ENCODE results near the gene ATL1.

The ATL1 gene

DNA sequence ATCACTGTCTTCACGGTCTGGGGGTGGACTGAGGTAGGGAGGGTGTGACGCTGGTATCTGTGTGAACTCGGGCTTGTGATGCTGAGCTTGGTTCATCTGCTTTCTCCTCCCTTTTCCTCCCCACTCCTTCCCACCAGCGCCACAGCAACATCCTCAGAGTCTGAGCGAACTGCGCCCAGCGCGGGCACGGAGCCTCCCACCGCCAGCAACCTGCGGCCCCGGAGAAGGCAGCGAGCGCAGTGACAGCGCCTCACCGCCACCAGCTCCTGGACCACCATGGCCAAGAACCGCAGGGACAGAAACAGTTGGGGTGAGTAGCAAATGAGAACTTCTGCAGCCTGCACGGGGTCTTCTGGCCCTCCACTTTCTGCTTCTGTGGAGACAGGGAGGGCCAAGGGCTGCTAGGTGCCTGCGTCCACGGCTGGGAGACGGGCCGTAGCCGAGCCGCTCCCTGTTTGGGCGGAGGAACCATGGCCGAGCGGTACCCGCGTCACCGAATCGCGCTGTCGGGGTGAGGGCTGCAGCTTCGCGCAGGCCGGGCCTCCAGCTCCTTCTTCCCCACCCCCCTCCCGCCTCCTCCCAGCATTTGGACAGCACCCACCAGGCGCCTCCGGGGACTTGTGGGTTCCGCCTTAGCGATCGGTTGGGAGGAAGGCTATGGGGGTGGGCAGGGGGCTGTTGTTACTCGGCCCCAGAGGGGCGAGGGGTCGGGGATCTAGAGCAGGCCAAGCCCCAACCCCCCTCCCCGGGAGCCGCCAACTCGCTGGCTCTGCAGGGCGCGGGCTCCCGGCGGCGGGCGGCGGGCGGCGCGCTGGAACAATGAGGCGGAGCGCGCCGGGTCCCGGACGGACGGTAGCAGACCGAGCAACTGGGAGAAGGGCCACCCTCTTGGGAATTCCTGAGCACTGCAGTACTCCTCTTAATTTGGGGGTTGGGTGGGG lies at the start of gene ATL1:
TSS of gene ATL1 (plus strand) at position 156 of the 941 bp plus-strand sequence. CDS start at position 277, 121 bp downstream.
- no peak for FAIRE-seq

DNA sequence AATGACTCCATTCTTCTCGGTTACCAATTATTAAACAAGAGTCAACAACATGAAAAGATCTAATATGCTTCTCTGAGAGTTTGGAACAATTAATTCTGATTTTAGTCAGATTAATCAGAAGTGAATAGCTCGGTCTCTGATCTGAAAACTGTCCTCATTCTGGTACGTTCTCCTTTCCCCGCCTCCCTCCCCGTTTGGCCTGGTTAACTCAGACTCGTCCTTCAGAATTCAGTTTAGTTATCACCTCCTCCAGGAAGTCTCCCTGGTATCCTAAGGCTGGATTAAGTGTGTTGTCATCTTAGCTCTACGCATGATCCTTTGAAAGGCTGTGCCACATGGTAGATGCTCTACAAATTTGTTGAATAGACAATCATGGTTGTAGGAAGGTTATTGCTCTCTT lies 49.8 kb upstream of the ATL1 start:
- FAIRE-seq: no peak

DNA sequence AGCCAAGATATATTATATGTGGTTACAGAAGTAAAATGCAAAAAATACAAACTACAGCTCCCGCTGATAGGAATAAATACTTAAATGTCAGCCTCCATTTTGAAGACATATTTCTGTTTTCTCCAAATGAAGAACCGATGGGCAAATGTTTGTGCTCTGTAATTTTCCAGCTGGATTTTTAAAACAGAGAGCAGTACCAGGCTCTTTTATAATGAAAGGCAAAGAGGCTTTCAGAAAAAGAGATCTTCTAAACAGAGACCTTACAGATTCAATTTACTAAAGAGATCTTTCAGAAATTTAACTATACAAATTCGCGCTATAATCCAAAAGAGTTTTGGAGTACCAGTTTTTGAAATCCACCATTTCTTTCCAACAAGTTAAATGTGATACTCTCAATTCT lies 47.5 kb upstream of the ATL1 start:
- no peak for FAIRE-seq

DNA sequence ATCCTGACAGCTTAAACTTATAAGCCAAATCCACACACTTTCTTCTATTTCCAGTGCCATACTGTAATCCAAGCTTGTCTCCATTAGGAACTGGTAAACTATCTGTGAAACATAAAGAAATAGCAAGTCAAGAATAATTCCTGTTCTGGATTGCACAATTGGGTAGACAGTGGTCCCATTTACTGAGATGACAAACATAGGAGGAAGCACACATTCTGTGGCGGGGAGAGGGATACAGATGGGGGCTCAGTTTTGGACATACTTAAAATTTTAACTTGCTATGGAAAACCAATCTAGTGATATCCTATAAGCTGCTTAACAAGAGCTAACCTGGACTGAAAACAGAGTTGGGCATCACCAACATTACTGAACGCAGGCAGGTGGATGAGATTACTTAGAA lies 43.9 kb upstream of the ATL1 start:
- FAIRE-seq: no peak

DNA sequence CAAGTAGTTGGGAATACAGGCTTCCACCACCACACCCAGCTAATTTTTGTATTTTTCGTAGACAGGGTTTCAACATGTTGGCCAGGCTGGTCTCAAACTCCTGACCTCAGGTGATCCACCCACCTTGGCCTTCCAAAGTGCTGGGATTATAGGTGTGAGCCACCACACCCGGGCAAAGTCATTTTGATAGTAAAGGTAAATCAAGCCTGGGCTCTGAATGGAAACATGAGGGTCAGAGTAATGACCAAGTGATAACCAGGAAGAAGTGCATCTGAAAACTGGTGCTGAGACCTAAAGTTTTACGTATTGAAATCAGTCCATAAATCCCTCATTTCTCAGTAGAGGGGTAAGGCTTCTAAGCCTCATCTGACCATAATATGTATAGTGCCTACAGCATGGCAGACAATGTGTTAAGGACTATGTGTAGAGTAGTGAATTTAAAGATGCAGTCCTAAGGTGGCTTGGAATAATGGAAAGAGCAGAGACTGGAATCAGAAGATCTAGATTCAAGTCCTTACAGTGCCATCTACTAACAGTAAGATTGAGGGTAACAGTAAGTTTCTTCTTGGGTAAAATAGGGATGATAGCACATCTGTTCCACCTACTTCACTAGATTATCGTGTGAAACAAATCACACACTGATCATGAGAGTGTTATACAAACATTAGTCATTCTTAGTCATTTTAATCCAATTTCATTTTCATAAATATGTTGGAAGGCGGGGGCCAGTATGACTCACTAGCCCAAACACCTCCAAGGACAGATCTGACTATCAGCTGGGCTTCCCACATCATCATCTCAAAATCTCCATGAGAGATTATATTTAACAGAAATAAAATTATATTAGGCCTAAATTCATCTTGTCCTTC lies 38.8 kb upstream of the ATL1 start:
- no peak for FAIRE-seq

DNA sequence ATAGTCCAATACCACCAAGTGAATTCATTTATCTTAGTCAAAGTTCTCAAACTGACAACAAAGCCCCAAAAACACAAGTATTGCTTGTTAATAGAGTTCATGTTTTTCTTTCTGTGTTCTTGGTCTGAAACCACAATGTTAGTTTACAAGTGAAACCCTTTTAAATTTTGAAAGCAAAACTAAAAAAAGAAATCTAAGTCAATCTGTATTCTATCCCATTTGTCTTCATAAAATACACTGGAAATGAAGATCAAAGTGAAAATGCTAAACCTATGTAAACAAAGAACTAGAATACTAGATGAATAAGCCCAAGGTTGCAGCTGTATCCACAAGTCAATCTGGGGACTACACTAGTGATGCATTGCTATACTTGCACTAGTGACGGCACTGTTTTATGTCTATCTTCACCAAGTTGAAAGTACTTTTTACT lies 38.0 kb upstream of the ATL1 start:
- FAIRE-seq: no peak

DNA sequence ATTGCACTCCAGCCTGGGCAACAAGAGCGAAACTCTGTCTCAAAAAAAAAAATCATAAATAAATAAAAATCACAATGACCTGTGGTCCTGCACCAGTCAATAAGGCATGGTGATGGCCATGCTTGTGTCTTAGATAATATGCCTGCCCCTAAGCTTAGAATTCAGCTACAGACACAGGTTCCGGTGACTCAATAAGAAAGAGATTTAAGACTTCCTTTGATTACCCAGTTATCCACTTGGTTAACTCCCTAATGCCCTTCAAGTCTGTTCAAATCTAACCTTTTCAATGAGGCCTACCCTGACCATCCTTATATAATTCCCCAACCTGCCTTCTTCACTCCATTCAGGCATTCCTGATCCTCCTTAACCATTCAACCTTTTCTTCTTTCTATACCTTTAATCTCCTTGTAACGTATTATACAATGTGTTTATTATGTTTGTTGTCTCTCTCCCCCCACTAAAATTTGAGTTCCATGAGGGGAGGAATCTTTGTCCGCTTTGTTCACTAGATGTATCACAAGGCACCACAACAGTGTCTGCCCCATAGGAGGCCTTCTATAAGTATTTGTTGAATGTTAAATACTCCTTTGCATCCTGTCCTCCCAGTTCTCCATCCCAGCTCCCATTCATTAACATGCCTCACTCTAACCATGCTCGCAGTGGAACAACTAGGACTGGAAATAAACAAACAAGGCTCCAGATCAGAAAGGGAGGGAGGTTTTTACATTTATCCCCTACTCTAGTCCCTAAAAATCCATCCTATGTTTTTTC lies 36.5 kb upstream of the ATL1 start:
- no peak for FAIRE-seq

DNA sequence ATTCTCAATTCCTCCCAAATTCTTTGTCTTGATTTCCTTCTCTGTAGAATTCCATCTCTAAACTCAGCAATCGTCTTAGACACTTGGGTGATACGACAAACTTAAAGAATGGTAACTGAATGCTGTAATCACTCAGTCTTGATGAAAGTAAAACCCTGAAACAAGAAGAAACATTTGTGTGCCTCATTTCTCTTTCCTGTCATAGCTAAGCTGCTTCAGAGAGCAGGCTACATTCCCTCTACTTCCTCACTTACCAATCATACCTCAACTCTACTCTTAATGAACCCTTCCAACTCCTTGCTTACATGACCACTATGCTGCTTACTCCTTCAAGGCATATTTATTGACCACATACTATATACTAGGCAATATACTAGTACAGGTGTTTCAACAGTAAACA lies 35.9 kb upstream of the ATL1 start:
- no peak for FAIRE-seq

DNA sequence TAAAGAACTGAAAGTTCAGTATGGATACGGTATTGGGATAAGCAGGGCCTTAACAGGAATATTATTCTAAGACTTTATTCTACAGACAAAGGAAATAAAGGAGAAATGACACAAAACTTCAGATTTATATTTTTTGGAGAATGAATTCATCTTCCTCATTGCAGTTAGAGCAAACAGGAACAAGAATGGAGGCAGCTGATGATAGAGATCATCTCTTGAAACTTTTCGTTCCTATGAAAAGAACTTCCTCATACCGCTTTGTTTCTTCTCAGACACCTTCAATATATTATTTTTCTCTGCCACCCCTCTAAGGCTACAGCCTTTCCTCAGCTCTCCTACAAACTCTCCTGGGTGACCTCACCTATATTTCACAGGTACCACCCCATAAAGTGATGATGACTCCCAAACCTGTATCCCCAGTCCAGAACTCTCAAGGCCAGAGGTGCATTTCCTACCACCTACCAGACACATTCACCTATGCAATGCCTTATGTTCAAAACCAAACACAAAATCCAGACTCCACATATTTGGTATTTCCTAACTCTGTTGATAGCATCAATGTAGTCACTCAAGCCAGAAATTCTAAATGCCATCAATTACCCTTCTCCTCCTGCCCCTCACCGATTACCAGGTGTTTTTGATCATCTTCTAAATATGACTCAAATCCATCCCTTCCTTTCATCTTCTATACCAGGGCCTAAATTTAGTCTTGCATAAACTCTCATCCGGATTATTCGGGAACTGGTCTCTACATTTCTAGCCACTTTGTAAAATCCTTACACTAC lies 35.0 kb upstream of the ATL1 start:
- FAIRE-seq: no peak

DNA sequence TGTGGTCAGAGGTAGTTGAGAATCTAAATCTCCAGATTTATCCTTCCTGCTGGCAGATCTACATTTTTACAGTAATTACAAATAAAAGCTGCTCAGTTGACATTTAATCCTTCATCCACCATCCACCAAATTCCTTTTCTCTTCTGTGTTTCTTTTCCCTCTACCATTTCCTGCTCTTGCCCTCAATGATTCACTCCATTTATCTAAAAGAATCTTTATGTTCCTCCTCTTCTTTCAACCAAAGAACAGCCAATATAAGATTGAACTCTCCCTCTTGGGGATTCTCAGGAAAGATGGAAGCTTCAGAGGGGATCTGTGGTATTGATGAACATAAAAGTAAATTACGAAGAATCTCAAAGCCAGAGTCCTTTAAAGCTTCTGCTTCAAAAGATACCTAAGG lies 31.9 kb upstream of the ATL1 start:
- FAIRE-seq: no peak

DNA sequence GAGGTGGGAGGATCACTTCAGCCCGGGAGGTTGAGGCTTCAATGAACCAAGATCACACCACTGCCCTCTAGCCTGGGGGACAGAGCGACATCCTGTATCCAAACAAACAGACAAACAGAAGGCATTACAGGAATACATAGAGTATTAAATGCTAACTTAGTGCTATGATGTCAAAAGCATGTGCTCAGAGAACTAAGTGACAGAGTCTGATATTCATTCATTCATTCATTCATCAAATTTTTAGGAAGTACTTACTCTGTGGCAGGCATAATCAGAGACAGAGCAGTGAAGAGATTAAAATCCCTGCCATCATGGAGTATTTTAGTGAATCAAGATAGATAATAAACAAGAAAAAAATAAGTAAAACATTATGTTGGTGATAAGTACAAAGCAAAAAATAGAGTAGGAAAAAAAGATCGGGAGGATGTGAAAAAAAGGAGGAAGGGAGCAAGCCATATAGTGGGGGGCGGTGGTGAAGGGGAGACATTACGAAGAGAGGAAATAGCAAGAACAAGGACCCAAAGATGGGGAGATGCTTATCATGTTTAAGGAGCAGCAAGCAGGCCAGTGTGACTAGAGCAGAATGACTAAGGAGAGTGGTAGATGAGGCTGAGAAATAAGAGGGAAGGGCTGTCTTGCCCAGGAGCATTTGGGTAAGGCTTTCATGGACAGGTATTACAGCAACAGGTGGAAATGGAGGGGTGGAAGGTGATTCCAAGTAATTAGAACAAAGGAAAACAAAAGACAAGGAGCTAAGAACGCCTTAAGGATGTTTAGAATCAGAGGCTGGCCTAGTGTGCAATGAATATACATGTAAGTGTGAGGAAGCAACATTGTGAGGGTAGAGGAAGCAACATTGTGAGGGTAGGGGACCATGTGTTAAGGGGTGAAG lies 30.4 kb upstream of the ATL1 start:
- FAIRE-seq: no peak

DNA sequence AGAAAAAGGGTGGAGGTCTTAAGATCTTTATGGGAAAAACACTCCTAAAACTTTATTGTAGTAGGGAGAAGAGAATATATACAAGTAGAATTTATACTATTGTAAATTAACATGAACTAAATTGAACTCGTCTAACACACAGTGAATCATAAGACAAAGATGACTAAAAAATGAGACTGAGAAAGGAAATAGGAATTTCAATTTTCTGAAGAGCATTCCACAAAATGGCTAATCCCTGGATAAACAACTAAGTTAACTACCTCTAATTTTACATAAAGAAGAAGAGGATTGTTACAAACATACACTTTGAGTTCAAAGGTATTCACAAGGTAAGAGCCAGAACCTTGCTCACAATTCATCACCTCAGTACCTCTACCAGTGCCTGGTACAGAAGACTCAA lies 29.6 kb upstream of the ATL1 start:
- FAIRE-seq: no peak

DNA sequence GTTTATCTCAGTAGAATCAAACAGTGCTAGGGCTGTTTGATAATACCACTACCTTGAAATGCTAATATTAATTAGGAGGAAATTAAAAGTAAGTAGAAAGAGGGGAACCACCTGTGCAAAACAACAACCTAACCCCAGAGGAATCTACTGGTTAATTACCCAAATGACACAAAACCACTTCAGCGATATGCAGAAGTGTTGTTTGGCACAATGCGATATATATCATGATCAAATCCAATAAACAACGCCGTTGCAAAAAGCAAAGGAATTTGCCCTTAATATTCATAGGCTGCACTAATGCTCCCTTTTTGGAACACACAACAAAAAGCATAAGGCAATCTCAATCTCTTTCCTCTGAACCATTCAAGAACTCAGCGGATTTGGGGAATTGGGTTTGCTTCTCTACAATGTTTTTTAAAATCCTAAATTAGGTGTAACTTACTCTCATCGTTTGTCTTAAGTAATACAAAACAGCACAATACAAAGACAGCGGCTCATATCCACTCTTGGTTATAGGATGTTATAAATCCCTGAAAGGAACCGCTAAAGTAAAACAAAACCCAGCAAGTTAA lies 29.1 kb upstream of the ATL1 start:
- FAIRE-seq: no peak

DNA sequence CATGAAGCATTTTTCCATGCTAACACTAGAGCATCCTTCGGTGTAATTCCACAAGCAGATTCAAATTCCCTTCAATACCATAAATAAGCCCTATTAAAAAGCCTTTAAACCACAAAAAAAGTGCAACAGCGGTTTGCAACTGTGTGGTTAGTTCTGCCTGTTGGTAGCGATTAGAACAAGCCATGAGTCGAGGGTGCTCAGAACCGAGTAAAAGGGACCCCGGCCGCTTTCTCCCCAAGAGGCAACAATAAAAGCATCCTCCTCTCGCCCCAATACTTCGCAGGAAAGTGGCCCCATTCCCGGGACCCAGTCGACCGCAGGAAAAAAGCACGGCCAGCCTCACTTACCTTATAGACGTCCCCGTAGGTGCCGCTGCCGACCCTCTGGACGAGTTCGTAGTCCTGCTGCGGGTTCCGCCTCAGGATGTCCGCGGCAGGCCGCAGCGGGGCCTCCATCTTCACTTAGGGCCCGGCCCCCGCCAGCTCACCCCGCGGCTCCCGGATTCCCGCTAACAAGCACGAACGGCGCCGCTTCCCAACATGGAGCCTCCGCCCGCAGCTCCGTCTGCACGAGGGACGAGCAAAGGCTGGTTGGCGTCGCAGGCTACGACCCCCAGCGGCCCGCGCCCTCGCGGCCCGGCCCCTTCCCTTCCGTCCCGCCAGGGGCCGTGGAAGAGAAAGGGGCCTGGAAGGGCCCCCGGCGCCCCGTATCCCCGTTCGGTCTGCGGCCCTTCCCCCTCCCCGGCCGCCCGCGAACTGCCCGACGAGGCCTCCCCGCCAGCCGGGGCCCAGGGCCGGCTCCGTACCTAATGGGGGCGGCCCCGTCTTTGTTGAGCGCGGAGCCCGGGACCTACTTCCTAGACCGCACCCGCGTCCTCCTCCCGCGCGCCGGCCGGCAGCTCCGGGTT lies 28.1 kb upstream of the ATL1 start:
- FAIRE-seq: no peak

DNA sequence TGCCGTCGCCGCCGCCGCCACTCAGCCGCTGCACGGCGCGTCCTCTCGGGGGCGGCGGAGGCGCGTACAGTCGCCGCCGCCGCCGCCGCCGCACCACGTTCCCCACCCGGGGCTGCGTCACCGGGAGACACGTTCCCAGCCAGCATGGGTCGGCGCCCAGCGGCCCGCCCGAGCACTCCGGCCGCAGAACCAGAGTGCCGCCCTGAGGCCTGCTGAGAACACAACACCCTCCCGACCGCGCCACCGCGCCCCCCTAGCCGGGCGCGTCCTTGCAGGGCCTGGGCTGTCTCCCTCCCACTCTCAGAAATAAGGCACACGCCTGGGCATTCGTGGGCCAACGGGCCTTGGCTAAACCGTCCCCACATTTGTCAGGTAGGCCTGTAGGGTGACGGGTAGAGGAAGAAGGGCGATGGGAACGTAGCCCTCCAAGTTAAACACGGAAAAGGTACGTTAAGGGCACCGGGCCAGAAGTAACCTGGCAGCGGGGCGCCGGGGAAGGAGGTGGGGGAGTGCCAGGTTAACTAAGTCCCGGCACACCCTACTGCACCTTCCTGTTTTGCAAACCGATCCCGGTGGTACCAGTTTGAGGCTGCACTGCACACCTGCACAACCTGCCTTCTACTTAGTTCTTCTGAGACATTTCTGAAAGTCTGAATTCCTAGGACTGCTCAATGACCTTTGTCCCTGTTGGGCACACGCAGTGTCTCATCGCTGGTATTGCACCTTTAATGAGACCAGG lies 27.3 kb upstream of the ATL1 start, which contains the start of gene MAP4K5:
TSS of gene MAP4K5 (minus strand) at position 68 of the 739 bp plus-strand sequence. CDS start 520 bp downstream, outside the sequence.
- no peak for FAIRE-seq

DNA sequence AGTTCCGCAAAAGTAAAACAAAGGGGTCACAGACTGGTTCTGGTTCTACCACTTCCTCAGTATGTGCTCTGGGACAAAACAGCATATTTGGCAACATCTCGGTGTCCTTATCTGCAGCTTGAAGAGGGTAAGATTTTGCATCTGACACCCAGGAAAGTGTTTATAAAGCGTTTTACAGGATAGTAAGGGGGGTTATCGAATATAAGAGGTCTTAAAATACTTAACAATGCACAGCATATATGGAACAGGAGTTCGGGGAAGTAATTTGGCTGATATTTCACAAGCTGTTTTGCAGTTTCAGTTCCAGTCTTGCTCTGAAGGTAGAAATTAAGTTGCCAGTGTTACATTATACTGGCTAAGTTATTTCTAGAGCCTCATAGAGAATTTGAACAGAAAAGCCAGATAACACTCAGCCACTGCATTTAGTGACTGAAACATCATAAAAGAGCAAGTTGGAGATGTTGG lies 26.7 kb upstream of the ATL1 start:
- no peak for FAIRE-seq

DNA sequence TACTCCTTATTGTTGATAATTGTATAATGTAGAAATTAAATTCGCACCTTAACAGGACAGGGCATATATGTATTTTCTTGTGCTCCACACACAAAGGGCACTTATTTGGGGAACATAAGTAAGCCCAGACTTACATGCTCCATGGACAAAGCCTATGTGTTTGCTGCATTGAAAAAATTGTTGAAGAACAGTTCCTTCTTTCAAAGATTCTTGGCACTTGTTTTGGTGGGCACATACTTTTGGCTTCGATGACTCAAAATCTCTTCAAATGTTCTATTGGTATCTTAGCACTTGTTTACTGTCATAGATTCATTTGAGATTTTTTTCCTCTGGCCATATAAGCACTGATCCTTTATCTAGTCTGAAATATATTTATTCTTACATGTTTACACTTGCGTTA lies 26.1 kb upstream of the ATL1 start:
- FAIRE-seq: no peak

DNA sequence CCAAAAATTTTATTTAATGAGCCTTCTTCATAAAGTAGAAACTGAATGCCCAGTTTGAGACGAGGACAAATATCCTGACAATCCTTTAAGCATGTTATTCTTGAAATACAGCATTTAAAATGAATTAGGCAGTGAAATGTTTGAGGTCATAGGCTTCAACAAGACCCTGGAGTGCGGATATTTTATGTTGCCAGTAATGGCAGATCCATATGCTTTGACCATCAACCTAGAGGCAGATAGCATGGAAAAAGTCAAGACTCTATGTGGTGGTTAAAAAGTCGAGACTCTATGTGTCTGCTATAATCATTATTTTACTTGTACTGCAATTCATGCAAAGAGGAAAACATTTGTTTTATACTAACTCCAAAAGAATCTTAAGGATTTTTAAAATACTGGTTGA lies 25.5 kb upstream of the ATL1 start:
- FAIRE-seq: no peak

DNA sequence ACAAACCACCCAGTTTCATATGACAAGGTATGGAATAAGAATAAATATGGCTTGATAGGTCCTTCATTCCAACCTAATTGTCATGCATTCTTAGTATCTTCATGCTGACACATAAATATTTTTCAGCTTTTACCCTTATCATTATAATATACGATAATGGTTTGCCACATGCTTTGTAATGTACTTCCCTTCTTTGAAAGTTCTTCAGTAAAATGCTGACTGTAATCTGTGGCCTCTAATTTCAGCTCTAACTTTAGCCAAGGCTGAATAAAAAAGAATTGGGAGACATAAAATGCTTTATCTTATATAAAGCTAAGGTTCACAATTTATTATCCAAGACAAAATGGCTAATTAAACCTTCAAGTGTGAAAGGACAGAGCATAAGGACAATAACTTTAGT lies 24.9 kb upstream of the ATL1 start:
- FAIRE-seq: no peak

Data from colon (tissue), 2 donors.